Smooth muscle cell (in vitro differentiated cells): Measurements from ENCODE around the gene GPSM3. TPM values are rescaled to one million over a fixed set of nuclear protein-coding genes. Genes with fewer than 3 reads are reported as not detected.

Source experiments
- DNase-seq: peaks from one replicate; lab custom pipeline; 2025; ENCODE audit not compliant: unreplicated experiment; lab: John Stamatoyannopoulos, UW
- H2AFZ ChIP-seq: fragments of 200-600 bp; sonication (generic); 2 replicates; pipeline ENCODE4 v1.6.0; 2016; ENCODE audit warnings: antibody characterized with exemption, low read depth, mild to moderate bottlenecking
- H3F3A ChIP-seq: fragments of 200-600 bp; sonication (generic); 2 replicates; pipeline ENCODE4 v1.6.0; 2017; ENCODE audit warnings: antibody characterized with exemption, low read depth
- H3K27ac ChIP-seq: fragments of 200-600 bp; sonication (generic); 2 replicates; pipeline ENCODE4 v1.5.1; 2016; ENCODE audit warnings: low read depth, mild to moderate bottlenecking
- H3K27me3 ChIP-seq: fragments of 200-600 bp; sonication (generic); 2 replicates; pipeline ENCODE4 v1.6.1; 2016; ENCODE audit warnings: low read depth, mild to moderate bottlenecking
- H3K36me3 ChIP-seq: fragments of 200-600 bp; sonication (generic); 2 replicates; pipeline ENCODE4 v1.5.1; 2016; ENCODE audit warnings: low read depth
- H3K4me1 ChIP-seq: fragments of 200-600 bp; sonication (generic); 2 replicates; pipeline ENCODE4 v1.5.1; 2016; ENCODE audit warnings: low read depth
- H3K4me2 ChIP-seq: fragments of 200-600 bp; sonication (generic); 2 replicates; pipeline ENCODE4 v1.6.0; 2016; ENCODE audit warnings: mild to moderate bottlenecking
- H3K4me3 ChIP-seq: fragments of 200-600 bp; sonication (generic); 2 replicates; pipeline ENCODE4 v1.5.1; 2016; ENCODE audit warnings: mild to moderate bottlenecking
- H3K79me2 ChIP-seq: fragments of 200-600 bp; sonication (generic); 2 replicates; pipeline ENCODE4 v1.6.0; 2016; ENCODE audit warnings: low read depth, mild to moderate bottlenecking
- H3K9ac ChIP-seq: fragments of 200-600 bp; sonication (generic); 2 replicates; pipeline ENCODE4 v1.6.0; 2016; ENCODE audit warnings: low read depth
- H3K9me3 ChIP-seq: fragments of 200-600 bp; sonication (generic); replicated peaks from 2 replicates; pipeline ENCODE4 v1.5.1; 2016; ENCODE audit warnings: low read depth
- H4K20me1 ChIP-seq: fragments of 200-600 bp; sonication (generic); 2 replicates; pipeline ENCODE4 v1.6.0; 2016; ENCODE audit warnings: low read depth
- CTCF ChIP-seq: fragments of 200-600 bp; sonication (generic); IDR thresholded peaks from 2 replicates; pipeline ENCODE4 v1.5.1; 2017; ENCODE audit warnings: borderline replicate concordance, mild to moderate bottlenecking, antibody characterized with exemption; ENCODE audit not compliant: insufficient read depth, poor library complexity, severe bottlenecking
- WGBS: methylation state at CpG from one replicate; pipeline ENCODE4 v1.1.7; 2016; ENCODE audit warnings: low lambda C conversion rate; 5-methylcytosine and 5-hydroxymethylcytosine counted together
- polyA plus RNA-seq: library from polyadenylated mRNA; unstranded; fragments of >200 nt; fragmentation: Nextera tagmentation; extraction: Ambion mirVana; gene quantifications from 2 replicates; pipeline ENCODE4 v1.2.1, GENCODE V29; 2016
- total RNA-seq: library from RNA; depleted of rRNA; stranded (reverse); fragments of >200 nt; gene quantifications from 2 replicates; pipeline ENCODE4 v1.2.3, GENCODE V29; 2014

GPSM3 gene
- total RNA-seq (4.8 and 5.3 TPM in 2 replicates), polyA plus RNA-seq (14.2 and 15.6 TPM in 2 replicates)

GRCh38 chr6:32192608-32193039 is at the start of gene GPSM3:
Gene GPSM3 (minus strand): TSS chr6:32192643. CDS start chr6:32192513, 130 bp downstream.
- H3K4me3 ChIP-seq: peak within 1 kb of the TSS; percentile 3
- H3K9ac ChIP-seq: peak within 1 kb of the TSS; percentile 50
- H3K36me3 ChIP-seq: no peaks in the 10 kb centered on the region
- H3K9me3 ChIP-seq: no peaks in the 10 kb centered on the region
- WGBS: 21% methylated on average over 3 of the region's 5 CpGs
- peaks cover 43% of the 10 kb centered on the region for H3K4me1 ChIP-seq
- peak within 1 kb of the TSS; percentile 4 for H2AFZ ChIP-seq
- H4K20me1 ChIP-seq: no peaks in the 10 kb centered on the region
- H3F3A ChIP-seq: peaks cover 27% of the 10 kb centered on the region
- no peaks in the 10 kb centered on the region for H3K27me3 ChIP-seq
- H3K27ac ChIP-seq: peak within 1 kb of the TSS; percentile 96
- no peak for TF ChIP-seq CTCF
- peak within 1 kb of the TSS; percentile 77 for H3K4me2 ChIP-seq
- peaks cover 17% of the 10 kb centered on the region for H3K79me2 ChIP-seq
- no peak for DNase-seq

GRCh38 chr6:32240686-32241085 is 48.2 kb upstream of the GPSM3 start:
- no peak for DNase-seq
- Histone ChIP-seq H3K9ac (no peak overlapping the region), H3K4me1 (peaks cover 3% of the 10 kb centered on the region), H3F3A (no peaks in the 10 kb centered on the region), H3K79me2 (no peaks in the 10 kb centered on the region), H2AFZ (no peak overlapping the region), H3K27me3 (no peaks in the 10 kb centered on the region), H3K9me3 (no peaks in the 10 kb centered on the region), H3K27ac (no peak overlapping the region), H3K4me3 (no peak overlapping the region), H4K20me1 (no peaks in the 10 kb centered on the region), H3K36me3 (no peaks in the 10 kb centered on the region), H3K4me2 (no peak overlapping the region)
- no peak for TF ChIP-seq CTCF
- 95% methylated on average over 1 of the region's 1 CpG for WGBS

- Histone ChIP-seq H3K36me3 (no peaks in the 10 kb centered on the region), H3K4me3 (no peak overlapping the region), H3K27ac (no peak overlapping the region), H3K9me3 (no peaks in the 10 kb centered on the region), H3K9ac (no peak overlapping the region), H3K79me2 (no peaks in the 10 kb centered on the region), H3K4me1 (no peaks in the 10 kb centered on the region), H4K20me1 (no peaks in the 10 kb centered on the region), H3K4me2 (no peak overlapping the region), H3K27me3 (no peaks in the 10 kb centered on the region), H2AFZ (no peak overlapping the region), H3F3A (no peaks in the 10 kb centered on the region)
- no peak for DNase-seq
- TF ChIP-seq CTCF: no peak
- 88% methylated on average over 2 of the region's 2 CpGs for whole genome bisulfite sequencing
Observed at GRCh38 chr6:32239462-32239861, 47.0 kb upstream of the GPSM3 start.

- Histone ChIP-seq H2AFZ (no peak overlapping the region), H3K36me3 (no peaks in the 10 kb centered on the region), H3K79me2 (no peaks in the 10 kb centered on the region), H3F3A (no peaks in the 10 kb centered on the region), H3K4me3 (no peak overlapping the region), H3K9me3 (no peaks in the 10 kb centered on the region), H3K27me3 (no peaks in the 10 kb centered on the region), H3K4me1 (no peaks in the 10 kb centered on the region), H3K9ac (no peak overlapping the region), H3K27ac (no peak overlapping the region), H3K4me2 (no peak overlapping the region), H4K20me1 (no peaks in the 10 kb centered on the region)
- no peak for TF ChIP-seq CTCF
- 73% methylated on average over 4 of the region's 4 CpGs for WGBS
- DNase-seq: no peak
Observed at GRCh38 chr6:32234934-32235333, 42.5 kb upstream of the GPSM3 start.
